Breast epithelium (tissue), 3 donors: Measurements from ENCODE around the gene KRTAP1-4.

Experiments
- CTCF ChIP-seq, 3 donors: fragments of 450-650 bp; IDR thresholded peaks; one replicate each; pipeline ENCODE4 v1.5.1; 2016 to 2017; ENCODE audit warnings: antibody characterized with exemption in 3 of 3, mild to moderate bottlenecking in 3 of 3, moderate library complexity in 3 of 3
- POLR2A ChIP-seq: fragments of 450-650 bp; IDR thresholded peaks from one replicate; pipeline ENCODE4 v1.6.1; 2016; ENCODE audit warnings: antibody characterized with exemption, mild to moderate bottlenecking, moderate library complexity
- POLR2AphosphoS5 ChIP-seq, 3 donors: sonication (generic); formaldehyde crosslinking; IDR thresholded peaks; one replicate each; pipeline ENCODE4 v1.6.1; 2017; ENCODE audit warnings: antibody characterized with exemption in 3 of 3

- TF ChIP-seq CTCF (IDR thresholded peaks at IDR 0.05): no peak
- TF ChIP-seq POLR2AphosphoS5 (IDR thresholded peaks at IDR 0.05): no peak
- TF ChIP-seq POLR2A: no peak
These were observed 20.1 kb downstream of the KRTAP1-4 start for GRCh38 chr17:41009936-41010335.
